Right lobe of liver (tissue), 4 donors: ENCODE measurements around the gene PARP9.

Experiments
- POLR2A ChIP-seq: fragments of 450-650 bp; IDR thresholded peaks from one replicate; pipeline ENCODE4 v1.6.1; 2017; ENCODE audit warnings: antibody characterized with exemption, mild to moderate bottlenecking
- TF ChIP-seq, protein P1 (sequence below), 4 donors: fragments of 200-600 bp in 3 of 4; fragments of 450-650 bp in 1 of 4; IDR thresholded peaks; one replicate each; pipeline versions ENCODE4 v1.5.1 to v1.8.0; 2016 to 2022; ENCODE audit warnings: antibody characterized with exemption in 4 of 4, mild to moderate bottlenecking in 2 of 4
- donor health status: DM: no; HTN: no; CAD: no.
- donor health status: DM: no; HTN: no; CAD: no.
- donor health status: DM: no; HTN: yes; CAD: no.

DNA sequence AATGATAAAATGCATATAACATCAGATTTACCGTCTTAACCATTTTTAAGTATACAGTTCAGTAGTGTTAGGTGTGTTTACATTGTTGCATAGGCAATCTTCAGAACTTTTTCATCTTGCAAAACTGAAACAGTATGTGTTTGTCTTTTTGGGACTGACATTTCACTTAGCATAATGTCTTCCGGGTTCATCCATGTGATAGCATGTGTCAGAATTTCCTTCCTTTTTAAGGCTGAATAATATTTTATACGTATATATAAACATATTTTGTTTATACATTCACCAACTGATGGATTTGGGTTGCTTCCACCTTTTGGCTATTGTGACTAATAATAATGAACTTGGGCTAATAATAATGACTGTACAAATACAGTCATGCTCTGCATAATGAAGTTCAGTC lies 16.4 kb upstream of the PARP9 start:
- TF ChIP-seq, protein P1, sequence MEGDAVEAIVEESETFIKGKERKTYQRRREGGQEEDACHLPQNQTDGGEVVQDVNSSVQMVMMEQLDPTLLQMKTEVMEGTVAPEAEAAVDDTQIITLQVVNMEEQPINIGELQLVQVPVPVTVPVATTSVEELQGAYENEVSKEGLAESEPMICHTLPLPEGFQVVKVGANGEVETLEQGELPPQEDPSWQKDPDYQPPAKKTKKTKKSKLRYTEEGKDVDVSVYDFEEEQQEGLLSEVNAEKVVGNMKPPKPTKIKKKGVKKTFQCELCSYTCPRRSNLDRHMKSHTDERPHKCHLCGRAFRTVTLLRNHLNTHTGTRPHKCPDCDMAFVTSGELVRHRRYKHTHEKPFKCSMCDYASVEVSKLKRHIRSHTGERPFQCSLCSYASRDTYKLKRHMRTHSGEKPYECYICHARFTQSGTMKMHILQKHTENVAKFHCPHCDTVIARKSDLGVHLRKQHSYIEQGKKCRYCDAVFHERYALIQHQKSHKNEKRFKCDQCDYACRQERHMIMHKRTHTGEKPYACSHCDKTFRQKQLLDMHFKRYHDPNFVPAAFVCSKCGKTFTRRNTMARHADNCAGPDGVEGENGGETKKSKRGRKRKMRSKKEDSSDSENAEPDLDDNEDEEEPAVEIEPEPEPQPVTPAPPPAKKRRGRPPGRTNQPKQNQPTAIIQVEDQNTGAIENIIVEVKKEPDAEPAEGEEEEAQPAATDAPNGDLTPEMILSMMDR (IDR thresholded peaks at IDR 0.05): no peak
- TF ChIP-seq POLR2A: no peak
